Measurements from ENCODE around the gene DICER1.
A peak's percentile ranks its signal among the peaks of the same experiment; 100 is the strongest.

Gene DICER1

DNA sequence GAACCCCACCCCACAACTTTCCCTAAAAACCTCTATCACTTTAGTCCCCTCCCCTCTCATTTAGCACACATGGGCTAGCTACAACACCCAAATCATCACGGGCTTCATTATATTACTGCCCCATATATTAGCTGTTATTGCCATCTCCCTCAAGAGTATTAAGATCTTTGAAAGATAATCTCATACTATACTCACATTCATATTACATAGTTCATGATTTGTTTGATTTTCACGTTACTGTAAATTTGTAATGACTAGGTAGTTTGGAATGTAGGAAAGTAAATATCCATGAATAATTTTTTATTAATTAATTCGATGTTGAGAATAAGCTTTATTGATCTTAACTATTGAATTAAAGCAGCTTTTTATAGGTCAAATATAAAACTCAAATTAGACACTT, 7.9 kb downstream of the DICER1 start:
- DNase-seq (ENCODE audit: low read depth), result no peak
- no peak overlapping the region for H3K4me3 ChIP-seq (ENCODE audit: low read depth, low read length)
- TF ChIP-seq, protein P1, sequence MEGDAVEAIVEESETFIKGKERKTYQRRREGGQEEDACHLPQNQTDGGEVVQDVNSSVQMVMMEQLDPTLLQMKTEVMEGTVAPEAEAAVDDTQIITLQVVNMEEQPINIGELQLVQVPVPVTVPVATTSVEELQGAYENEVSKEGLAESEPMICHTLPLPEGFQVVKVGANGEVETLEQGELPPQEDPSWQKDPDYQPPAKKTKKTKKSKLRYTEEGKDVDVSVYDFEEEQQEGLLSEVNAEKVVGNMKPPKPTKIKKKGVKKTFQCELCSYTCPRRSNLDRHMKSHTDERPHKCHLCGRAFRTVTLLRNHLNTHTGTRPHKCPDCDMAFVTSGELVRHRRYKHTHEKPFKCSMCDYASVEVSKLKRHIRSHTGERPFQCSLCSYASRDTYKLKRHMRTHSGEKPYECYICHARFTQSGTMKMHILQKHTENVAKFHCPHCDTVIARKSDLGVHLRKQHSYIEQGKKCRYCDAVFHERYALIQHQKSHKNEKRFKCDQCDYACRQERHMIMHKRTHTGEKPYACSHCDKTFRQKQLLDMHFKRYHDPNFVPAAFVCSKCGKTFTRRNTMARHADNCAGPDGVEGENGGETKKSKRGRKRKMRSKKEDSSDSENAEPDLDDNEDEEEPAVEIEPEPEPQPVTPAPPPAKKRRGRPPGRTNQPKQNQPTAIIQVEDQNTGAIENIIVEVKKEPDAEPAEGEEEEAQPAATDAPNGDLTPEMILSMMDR (conservative IDR thresholded peaks at IDR 0.05; ENCODE audit: low read depth, low read length), result no peak

DNA sequence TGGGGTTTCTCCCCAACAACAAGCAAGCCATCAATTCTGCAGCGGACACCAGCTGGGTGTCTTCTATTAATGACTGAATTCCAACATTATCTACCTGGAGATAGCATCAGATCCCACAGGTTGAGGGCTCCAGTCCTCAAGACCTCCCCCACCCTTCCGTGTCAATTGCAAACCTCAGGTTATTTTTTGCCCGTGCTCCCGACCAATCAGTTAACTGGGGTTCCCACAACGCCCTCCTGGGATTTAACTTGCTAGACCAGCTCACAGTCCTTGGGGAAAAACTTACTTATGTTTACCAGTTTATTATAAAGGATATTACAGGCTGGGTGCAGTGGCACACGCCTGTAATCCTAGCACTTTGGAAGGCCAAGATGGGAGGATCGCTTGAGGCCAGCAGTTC, 9.7 kb downstream of the DICER1 start:
- TF ChIP-seq, protein P1 (conservative IDR thresholded peaks at IDR 0.05; ENCODE audit: low read depth, low read length), result no peak
- H3K4me3 ChIP-seq (ENCODE audit: low read depth, low read length), result no peak overlapping the region
- DNase-seq (ENCODE audit: low read depth), result no peak

DNA sequence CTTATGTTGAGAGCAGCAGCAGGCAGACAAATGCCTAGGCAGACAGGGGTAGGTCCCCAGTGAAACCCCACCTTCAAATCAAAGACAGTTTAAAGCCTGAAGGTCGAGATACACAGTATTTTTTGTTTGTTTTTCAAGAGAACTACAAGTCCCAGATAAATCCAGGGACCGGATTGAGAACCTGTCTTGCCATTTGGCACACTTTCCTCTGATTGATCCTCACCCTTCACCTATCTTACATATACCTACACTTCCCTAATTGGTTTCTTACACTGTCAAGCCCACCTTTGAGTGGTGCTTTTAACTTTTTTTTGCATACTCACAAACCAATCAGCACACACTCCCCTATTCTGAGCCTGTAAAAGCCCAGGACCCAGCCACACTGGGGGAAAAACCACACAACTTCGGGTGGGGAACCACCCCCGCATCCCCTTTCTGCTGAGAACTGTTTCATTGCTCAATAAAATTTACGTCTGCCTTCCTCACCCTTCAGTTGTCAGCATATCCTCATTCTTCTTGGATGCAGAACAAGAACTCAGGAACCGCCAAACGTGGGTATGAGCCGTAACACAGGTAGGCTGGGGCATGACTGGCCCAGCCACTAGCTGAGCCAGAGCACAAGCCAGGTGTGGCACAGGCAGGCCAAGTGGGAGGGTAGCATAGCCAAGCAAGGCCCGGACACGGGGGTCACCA, 11.1 kb downstream of the DICER1 start:
- TF ChIP-seq, protein P1 (conservative IDR thresholded peaks at IDR 0.05; ENCODE audit: low read depth, low read length), result no peak
- no peak for DNase-seq (ENCODE audit: low read depth)
- no peak overlapping the region for H3K4me3 ChIP-seq (ENCODE audit: low read depth, low read length)

DNA sequence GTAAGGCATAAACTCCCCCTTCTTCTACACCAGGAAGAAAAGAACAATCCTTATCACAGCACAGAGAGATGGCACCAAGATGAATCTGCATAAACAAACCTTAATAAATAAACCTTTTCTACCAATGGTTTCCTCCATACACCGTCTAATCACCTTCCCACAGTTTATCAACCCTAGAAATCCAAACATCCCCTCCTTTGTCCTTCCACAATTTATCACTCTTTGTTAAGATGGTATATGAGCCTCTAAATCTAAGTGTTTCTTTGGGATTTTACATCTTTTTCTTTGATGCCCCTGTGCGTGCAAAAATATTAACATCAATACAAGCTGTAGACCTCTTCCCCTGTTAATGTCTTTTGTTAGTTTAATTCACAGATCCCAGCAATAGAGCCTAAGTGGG, 12.5 kb downstream of the DICER1 start:
- DNase-seq (ENCODE audit: low read depth), result no peak
- no peak overlapping the region for H3K4me3 ChIP-seq (ENCODE audit: low read depth, low read length)
- TF ChIP-seq, protein P1 (conservative IDR thresholded peaks at IDR 0.05; ENCODE audit: low read depth, low read length), result no peak

DNA sequence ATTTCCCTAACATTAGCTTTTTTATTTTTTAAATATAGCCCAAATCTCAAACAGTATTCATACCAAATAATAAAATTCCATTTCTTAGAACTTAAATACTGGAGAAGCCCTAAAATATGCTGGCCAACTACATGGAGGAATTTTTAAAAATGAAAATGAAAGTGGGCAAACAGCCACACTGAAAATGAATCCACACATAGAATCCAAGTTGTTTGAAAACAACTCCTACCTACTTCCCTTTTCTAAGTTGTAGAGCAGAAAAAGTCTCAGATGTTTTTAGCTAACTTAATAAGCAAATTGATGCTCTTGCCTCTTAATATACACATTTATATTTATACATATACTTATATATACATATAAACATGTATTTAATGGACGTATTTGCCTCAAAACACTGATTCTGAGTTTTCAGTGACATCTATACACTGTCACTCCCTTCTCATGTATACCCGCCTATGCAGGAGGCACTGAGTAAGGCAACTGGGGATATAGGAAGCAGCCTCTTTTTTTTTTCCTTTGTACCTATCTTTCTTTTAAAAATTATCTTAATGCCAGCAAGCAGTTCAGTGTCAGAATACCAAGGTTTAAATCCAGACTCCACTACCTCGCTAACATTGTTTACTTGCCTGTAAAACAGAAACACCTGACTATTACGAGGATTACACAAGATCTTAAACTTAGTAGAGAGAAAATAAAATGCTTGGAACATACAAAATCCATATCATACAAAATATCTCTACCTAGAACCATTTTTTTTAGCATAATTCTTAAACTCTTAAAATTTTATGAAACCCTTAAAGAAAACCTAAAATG, 13.3 kb downstream of the DICER1 start:
- no peak overlapping the region for H3K4me3 ChIP-seq (ENCODE audit: low read depth, low read length)
- DNase-seq (ENCODE audit: low read depth), result peak; percentile 57
- TF ChIP-seq, protein P1 (conservative IDR thresholded peaks at IDR 0.05; ENCODE audit: low read depth, low read length), result no peak

DNA sequence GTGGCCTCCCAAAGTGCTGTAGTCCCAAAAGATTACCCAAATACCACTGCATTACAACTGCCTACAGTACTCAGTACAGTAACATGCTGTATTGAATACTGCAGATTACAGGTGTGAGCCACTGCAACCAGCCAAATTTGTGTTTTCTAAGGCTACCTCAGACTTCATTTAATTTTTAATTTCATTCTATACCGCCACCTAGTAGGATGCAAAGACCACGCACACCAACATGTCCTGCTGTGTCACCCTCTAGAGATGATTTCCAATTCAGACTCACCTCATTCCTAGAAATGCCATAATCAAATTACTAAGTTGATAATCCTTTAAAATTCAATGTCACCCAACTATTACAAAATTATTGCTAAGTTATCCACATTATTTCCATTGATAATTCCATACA, 15.1 kb downstream of the DICER1 start:
- H3K4me3 ChIP-seq (ENCODE audit: low read depth, low read length), result no peak overlapping the region
- TF ChIP-seq, protein P1 (conservative IDR thresholded peaks at IDR 0.05; ENCODE audit: low read depth, low read length), result no peak
- no peak for DNase-seq (ENCODE audit: low read depth)

Measured in choroid plexus epithelial cell (primary cell).